ENCODE measurements around the gene TMX3. TPM values are rescaled to one million over a fixed set of nuclear protein-coding genes. Genes with fewer than 3 reads are reported as not detected.
A peak's percentile ranks its signal among the peaks of the same experiment; 100 is the strongest.

TMX3 gene
- polyA plus RNA-seq, 3 donors from 2014 or later: 20.7 to 22.6 (median 21.3) TPM

GRCh38 chr18:68694316-68694715 is 20.6 kb downstream of the TMX3 start:
- no peak for DNase-seq
- H3K4me3 Mint-ChIP-seq: no peak overlapping the region
- no peaks in the 10 kb centered on the region for H3K27me3 Mint-ChIP-seq (ENCODE audit: low read depth in 3 of 3)
- peak overlapping the region in 1 of 6 donors; percentile 3 for H3K27ac Mint-ChIP-seq
- H3K4me1 Mint-ChIP-seq: peaks cover 0 to 29% of the 10 kb centered on the region in 2 donors
- no peaks in the 10 kb centered on the region for H3K9me3 Mint-ChIP-seq
- H3K36me3 Mint-ChIP-seq: peaks cover 20 to 34% (median 24%) of the 10 kb centered on the region in 3 donors

- H3K9me3 Mint-ChIP-seq: no peaks in the 10 kb centered on the region
- H3K27me3 Mint-ChIP-seq (ENCODE audit: low read depth in 3 of 3): no peaks in the 10 kb centered on the region
- no peak for DNase-seq
- no peak overlapping the region for H3K27ac Mint-ChIP-seq
- peaks cover 0 to 29% of the 10 kb centered on the region in 2 donors for H3K4me1 Mint-ChIP-seq
- H3K36me3 Mint-ChIP-seq: peaks cover 13 to 30% (median 24%) of the 10 kb centered on the region in 3 donors
- H3K4me3 Mint-ChIP-seq: no peak overlapping the region
Measured at GRCh38 chr18:68693091-68693815, 21.7 kb downstream of the TMX3 start.

- peak overlapping the region in 2 of 6 donors; percentile 24 to 29 for H3K27ac Mint-ChIP-seq
- H3K4me1 Mint-ChIP-seq: no peaks in the 10 kb centered on the region
- H3K4me3 Mint-ChIP-seq: no peak overlapping the region
- no peaks in the 10 kb centered on the region for H3K27me3 Mint-ChIP-seq (ENCODE audit: low read depth in 3 of 3)
- DNase-seq: no peak
- H3K36me3 Mint-ChIP-seq: peaks cover 13 to 48% (median 30%) of the 10 kb centered on the region in 3 donors
- H3K9me3 Mint-ChIP-seq: no peaks in the 10 kb centered on the region
Measured at GRCh38 chr18:68679528-68679927, 35.4 kb downstream of the TMX3 start.

- no peak for DNase-seq
- Mint-ChIP-seq H3K4me3 (no peak overlapping the region), H3K27ac (peak overlapping the region in 2 of 6 donors; percentile 6 to 36), H3K9me3 (no peaks in the 10 kb centered on the region), H3K4me1 (no peaks in the 10 kb centered on the region), H3K27me3 (ENCODE audit: low read depth in 3 of 3) (no peaks in the 10 kb centered on the region), H3K36me3 (peaks cover 7 to 35% (median 23%) of the 10 kb centered on the region in 3 donors)
Measured at GRCh38 chr18:68676913-68677312, 38.0 kb downstream of the TMX3 start.

- no peak overlapping the region for H3K4me3 Mint-ChIP-seq
- no peak for DNase-seq
- no peaks in the 10 kb centered on the region for H3K9me3 Mint-ChIP-seq
- peaks cover 0 to 4% (median 0%) of the 10 kb centered on the region in 3 donors for H3K36me3 Mint-ChIP-seq
- peaks cover 0 to 1% (median 0%) of the 10 kb centered on the region in 3 donors for H3K27me3 Mint-ChIP-seq (ENCODE audit: low read depth in 3 of 3)
- no peaks in the 10 kb centered on the region for H3K4me1 Mint-ChIP-seq
- no peak overlapping the region for H3K27ac Mint-ChIP-seq
Measured at GRCh38 chr18:68667121-68667520, 47.8 kb downstream of the TMX3 start.

GRCh38 chr18:68666381-68666780 is 48.5 kb downstream of the TMX3 start:
- no peak for DNase-seq
- no peak overlapping the region for H3K27ac Mint-ChIP-seq
- peaks cover 0 to 4% (median 0%) of the 10 kb centered on the region in 3 donors for H3K36me3 Mint-ChIP-seq
- no peak overlapping the region for H3K4me3 Mint-ChIP-seq
- no peaks in the 10 kb centered on the region for H3K4me1 Mint-ChIP-seq
- peaks cover 0 to 3% (median 0%) of the 10 kb centered on the region in 3 donors for H3K27me3 Mint-ChIP-seq (ENCODE audit: low read depth in 3 of 3)
- no peaks in the 10 kb centered on the region for H3K9me3 Mint-ChIP-seq

- Mint-ChIP-seq H3K27me3 (ENCODE audit: low read depth in 3 of 3) (peaks cover 0 to 3% (median 0%) of the 10 kb centered on the region in 3 donors), H3K27ac (no peak overlapping the region), H3K36me3 (peaks cover 0 to 4% (median 0%) of the 10 kb centered on the region in 3 donors), H3K4me3 (no peak overlapping the region), H3K9me3 (no peaks in the 10 kb centered on the region), H3K4me1 (no peaks in the 10 kb centered on the region)
- no peak for DNase-seq
Measured at GRCh38 chr18:68665628-68666027, 49.3 kb downstream of the TMX3 start.

- no peaks in the 10 kb centered on the region for H3K9me3 Mint-ChIP-seq
- no peak overlapping the region for H3K27ac Mint-ChIP-seq
- no peak overlapping the region for H3K4me3 Mint-ChIP-seq
- no peak for DNase-seq
- peaks cover 0 to 11% (median 1%) of the 10 kb centered on the region in 3 donors for H3K27me3 Mint-ChIP-seq (ENCODE audit: low read depth in 3 of 3)
- H3K36me3 Mint-ChIP-seq: no peaks in the 10 kb centered on the region
- H3K4me1 Mint-ChIP-seq: no peaks in the 10 kb centered on the region
Measured at GRCh38 chr18:68662754-68663153, 52.2 kb downstream of the TMX3 start.

- Mint-ChIP-seq H3K4me3 (no peak overlapping the region), H3K27ac (no peak overlapping the region), H3K4me1 (no peaks in the 10 kb centered on the region), H3K27me3 (ENCODE audit: low read depth in 3 of 3) (peaks cover 0 to 11% (median 1%) of the 10 kb centered on the region in 3 donors), H3K9me3 (no peaks in the 10 kb centered on the region), H3K36me3 (no peaks in the 10 kb centered on the region)
- peak in 2 of 3 donors; percentile 6 to 14 for DNase-seq
Measured at GRCh38 chr18:68660354-68661183, 54.3 kb downstream of the TMX3 start.

- H3K4me3 Mint-ChIP-seq: no peak overlapping the region
- DNase-seq: no peak
- H3K27ac Mint-ChIP-seq: no peak overlapping the region
- H3K27me3 Mint-ChIP-seq (ENCODE audit: low read depth in 3 of 3): peaks cover 0 to 2% (median 0%) of the 10 kb centered on the region in 3 donors
- H3K9me3 Mint-ChIP-seq: no peaks in the 10 kb centered on the region
- no peaks in the 10 kb centered on the region for H3K36me3 Mint-ChIP-seq
- no peaks in the 10 kb centered on the region for H3K4me1 Mint-ChIP-seq
Measured at GRCh38 chr18:68648191-68648590, 66.7 kb downstream of the TMX3 start.

- Mint-ChIP-seq H3K4me3 (no peak overlapping the region), H3K27me3 (ENCODE audit: low read depth in 3 of 3) (peaks cover 0 to 5% (median 2%) of the 10 kb centered on the region in 3 donors), H3K36me3 (no peaks in the 10 kb centered on the region)
Measured at GRCh38 chr18:68642003-68642402, 72.9 kb downstream of the TMX3 start.

GRCh38 chr18:68640861-68641260 is 74.0 kb downstream of the TMX3 start:
- no peak for DNase-seq
- H3K4me3 Mint-ChIP-seq: no peak overlapping the region
- H3K4me1 Mint-ChIP-seq: no peaks in the 10 kb centered on the region
- H3K9me3 Mint-ChIP-seq: peaks cover 0 to 13% (median 1%) of the 10 kb centered on the region in 6 donors
- no peak overlapping the region for H3K27ac Mint-ChIP-seq
- peaks cover 0 to 5% (median 3%) of the 10 kb centered on the region in 3 donors for H3K27me3 Mint-ChIP-seq (ENCODE audit: low read depth in 3 of 3)
- H3K36me3 Mint-ChIP-seq: no peaks in the 10 kb centered on the region

More at GRCh38 chr18:68642003-68642402, 72.9 kb downstream of the TMX3 start:
- H3K27ac Mint-ChIP-seq: no peak overlapping the region
- H3K4me1 Mint-ChIP-seq: no peaks in the 10 kb centered on the region
- DNase-seq: no peak
- peaks cover 0 to 13% (median 1%) of the 10 kb centered on the region in 6 donors for H3K9me3 Mint-ChIP-seq

- Mint-ChIP-seq H3K27me3 (ENCODE audit: low read depth in 3 of 3) (peaks cover 0 to 5% (median 5%) of the 10 kb centered on the region in 3 donors), H3K9me3 (peaks cover 0 to 13% (median 1%) of the 10 kb centered on the region in 6 donors), H3K4me1 (no peaks in the 10 kb centered on the region), H3K4me3 (no peak overlapping the region), H3K27ac (no peak overlapping the region), H3K36me3 (no peaks in the 10 kb centered on the region)
- no peak for DNase-seq
Measured at GRCh38 chr18:68638613-68639012, 76.3 kb downstream of the TMX3 start.

- DNase-seq: no peak
- Mint-ChIP-seq H3K27me3 (ENCODE audit: low read depth in 3 of 3) (peaks cover 0 to 4% (median 0%) of the 10 kb centered on the region in 3 donors), H3K36me3 (no peaks in the 10 kb centered on the region), H3K4me1 (no peaks in the 10 kb centered on the region), H3K27ac (no peak overlapping the region), H3K4me3 (no peak overlapping the region), H3K9me3 (peaks cover 0 to 3% (median 0%) of the 10 kb centered on the region in 6 donors)
Measured at GRCh38 chr18:68627812-68628211, 87.1 kb downstream of the TMX3 start.
